MCF 10A (cell line): ENCODE results near the gene FAM156B. TPM values are rescaled to one million over a fixed set of nuclear protein-coding genes. Genes with fewer than 3 reads are reported as not detected.
"Not testable (repeated sequence)": the region's sequence is repeated elsewhere in the genome, so short reads cannot be mapped to it uniquely, and the experiment has no call there.

Source experiments
- BruUV-seq: library from RNA; stranded (reverse); fragments of 400-500 nt; replicated peaks from 2 replicates; lab custom pipeline; 2021; lab: Mats Ljungman, UMichigan
- CTCF ChIA-PET: fragments of 300-600 bp; sonication (Branson Sonifier 250); formaldehyde crosslinking; extraction: SDS; loops from one replicate; lab custom pipeline; 2021; ENCODE audit warnings: antibody characterized with exemption, inconsistent platforms; lab: Yijun Ruan, JAX
- POLR2A ChIA-PET: fragments of 300-600, 350-650 bp; sonication (Branson Sonifier 250); formaldehyde crosslinking; extraction: SDS; loops from one replicate; lab custom pipeline; 2020; ENCODE audit warnings: antibody characterized with exemption, inconsistent platforms; lab: Yijun Ruan, JAX
- DNase-seq: peaks from one replicate; pipeline ENCODE4 v3.0.0-alpha.2; 2018; ENCODE audit not compliant: unreplicated experiment
- H3K27ac Mint-ChIP-seq: one replicate; pipeline ENCODE4 v1.8.0; 2022; ENCODE audit warnings: mild to moderate bottlenecking, low read depth, mixed read lengths; ENCODE audit not compliant: unreplicated experiment
- H3K27me3 Mint-ChIP-seq: one replicate; pipeline ENCODE4 v1.8.0; 2022; ENCODE audit warnings: mixed read lengths; ENCODE audit not compliant: insufficient read depth, unreplicated experiment
- H3K36me3 Mint-ChIP-seq: one replicate; pipeline ENCODE4 v1.8.0; 2022; ENCODE audit warnings: mild to moderate bottlenecking, moderate library complexity, mixed read lengths; ENCODE audit not compliant: insufficient read depth, unreplicated experiment
- H3K4me1 Mint-ChIP-seq: one replicate; pipeline ENCODE4 v1.8.0; 2022; ENCODE audit warnings: mixed read lengths; ENCODE audit not compliant: insufficient read depth, unreplicated experiment
- H3K4me3 Mint-ChIP-seq: one replicate; pipeline ENCODE4 v1.8.0; 2022; ENCODE audit warnings: mild to moderate bottlenecking, moderate library complexity, mixed read lengths; ENCODE audit not compliant: unreplicated experiment
- H3K9me3 Mint-ChIP-seq: one replicate; pipeline ENCODE4 v1.8.0; 2022; ENCODE audit warnings: mixed read lengths; ENCODE audit not compliant: unreplicated experiment
- intact Hi-C: fragments of 100-400 bp; cut with micrococcal nuclease; formaldehyde crosslinking; loops from 2 replicates; pipeline ENCODE4 v1.14.1; 2022
- total RNA-seq: library from RNA; stranded (reverse); gene quantifications from 2 replicates; pipeline ENCODE4 v1.2.3, GENCODE V29; 2022
- TF ChIP-seq, protein P1 (sequence below): fragments of 200-600 bp; IDR thresholded peaks from one replicate; pipeline ENCODE4 v1.8.0; 2022; ENCODE audit warnings: antibody characterized with exemption, mild to moderate bottlenecking; ENCODE audit not compliant: unreplicated experiment

FAM156B gene
- total RNA-seq, 1 experiment from 2014 or later: 13.3 TPM

DNA sequence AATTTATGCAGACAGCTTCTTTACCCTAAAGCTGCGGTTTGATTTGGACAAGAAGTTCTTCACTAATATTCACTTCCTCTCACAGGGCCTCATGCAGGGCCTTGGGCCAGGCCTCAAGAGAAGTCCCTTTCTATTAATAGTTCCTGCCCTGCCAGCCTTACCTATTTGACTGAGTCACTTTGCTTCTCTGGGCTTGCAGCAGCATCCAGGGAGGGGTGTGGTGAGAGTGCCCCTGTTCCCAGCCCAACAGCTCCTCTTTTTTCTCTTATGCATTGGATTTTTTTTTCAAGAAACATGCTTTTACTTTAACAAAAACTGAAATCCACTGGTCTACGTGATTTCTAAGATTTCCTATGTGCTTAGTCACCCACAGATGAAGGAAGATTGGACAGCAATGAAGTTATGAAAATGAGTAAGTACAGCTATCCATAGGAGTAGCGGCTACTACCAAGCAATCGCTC, 26.7 kb downstream of the FAM156B start:
- TF ChIP-seq, protein P1, sequence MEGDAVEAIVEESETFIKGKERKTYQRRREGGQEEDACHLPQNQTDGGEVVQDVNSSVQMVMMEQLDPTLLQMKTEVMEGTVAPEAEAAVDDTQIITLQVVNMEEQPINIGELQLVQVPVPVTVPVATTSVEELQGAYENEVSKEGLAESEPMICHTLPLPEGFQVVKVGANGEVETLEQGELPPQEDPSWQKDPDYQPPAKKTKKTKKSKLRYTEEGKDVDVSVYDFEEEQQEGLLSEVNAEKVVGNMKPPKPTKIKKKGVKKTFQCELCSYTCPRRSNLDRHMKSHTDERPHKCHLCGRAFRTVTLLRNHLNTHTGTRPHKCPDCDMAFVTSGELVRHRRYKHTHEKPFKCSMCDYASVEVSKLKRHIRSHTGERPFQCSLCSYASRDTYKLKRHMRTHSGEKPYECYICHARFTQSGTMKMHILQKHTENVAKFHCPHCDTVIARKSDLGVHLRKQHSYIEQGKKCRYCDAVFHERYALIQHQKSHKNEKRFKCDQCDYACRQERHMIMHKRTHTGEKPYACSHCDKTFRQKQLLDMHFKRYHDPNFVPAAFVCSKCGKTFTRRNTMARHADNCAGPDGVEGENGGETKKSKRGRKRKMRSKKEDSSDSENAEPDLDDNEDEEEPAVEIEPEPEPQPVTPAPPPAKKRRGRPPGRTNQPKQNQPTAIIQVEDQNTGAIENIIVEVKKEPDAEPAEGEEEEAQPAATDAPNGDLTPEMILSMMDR: no peak
- Mint-ChIP-seq H3K4me3 (no peak overlapping the region), H3K27me3 (peaks cover 23% of the 10 kb centered on the region), H3K9me3 (no peaks in the 10 kb centered on the region), H3K36me3 (peaks cover 11% of the 10 kb centered on the region), H3K27ac (peak overlapping the region; percentile 71), H3K4me1 (peaks cover 5% of the 10 kb centered on the region)
- intact Hi-C loops: no loop called here
- CTCF ChIA-PET: interaction anchor here (1.2 kb wide), 1 partner anchor 11 kb away, joined by 3 read pairs; no protein-coding TSS in a partner anchor
- BruUV-seq: no TSS peak
- POLR2A ChIA-PET: interaction anchor here (0.6 to 1.6 kb wide), 3 partner anchors 10 to 150 kb away, joined by 3 to 7 read pairs (median 3); no protein-coding TSS in a partner anchor
- DNase-seq: peak; percentile 54

DNA sequence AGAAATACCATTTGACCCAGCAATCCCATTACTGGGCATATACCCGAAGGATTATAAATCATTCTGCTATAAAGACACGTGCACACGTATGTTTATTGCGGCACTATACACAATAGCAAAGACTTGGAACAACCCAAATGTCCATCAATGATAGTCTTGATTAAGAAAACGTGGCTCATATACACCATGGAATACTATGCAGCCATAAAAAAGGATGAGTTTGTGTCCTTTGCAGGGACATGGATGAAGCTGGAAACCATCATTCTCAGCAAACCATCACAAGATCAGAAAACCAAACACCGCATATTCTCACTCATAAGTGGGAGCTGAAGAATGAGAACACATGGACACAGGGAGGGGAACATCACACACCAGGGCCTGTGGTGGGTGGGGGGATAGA, 33.1 kb downstream of the FAM156B start:
- BruUV-seq, CTCF ChIA-PET, H3K9me3 Mint-ChIP-seq, H3K36me3 Mint-ChIP-seq, H3K4me1 Mint-ChIP-seq, intact Hi-C loops, POLR2A ChIA-PET, DNase-seq, H3K27ac Mint-ChIP-seq, H3K4me3 Mint-ChIP-seq: not testable (repeated sequence)
- peaks cover 29% of the 10 kb centered on the region for H3K27me3 Mint-ChIP-seq

DNA sequence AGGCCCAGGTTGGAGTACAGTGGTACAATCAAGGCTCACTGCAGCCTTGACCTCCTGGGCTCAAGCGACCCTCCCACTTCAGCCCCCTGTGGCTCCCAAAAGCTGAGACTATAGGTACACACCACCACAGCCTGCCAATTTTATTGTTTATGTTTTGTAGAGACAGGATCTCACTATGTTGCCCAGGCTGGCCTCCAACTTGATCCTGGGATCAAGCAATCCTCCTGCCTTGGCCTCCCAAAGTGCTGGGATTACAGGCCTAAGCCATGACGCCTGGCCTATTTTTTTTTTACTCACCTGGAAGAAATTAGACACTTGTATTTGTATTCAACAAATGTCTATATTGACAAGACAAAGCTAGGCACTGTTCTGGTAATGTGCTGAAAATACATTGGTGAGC, 36.1 kb downstream of the FAM156B start:
- ChIA-PET CTCF (interaction anchor here (0.7 kb wide), 2 partner anchors 11 to 140 kb away, joined by 3 to 4 read pairs; no protein-coding TSS in a partner anchor), POLR2A (interaction anchor here (1.2 kb wide), 1 partner anchor 10 kb away, joined by 3 read pairs; no protein-coding TSS in a partner anchor)
- H3K4me1 Mint-ChIP-seq: no peaks in the 10 kb centered on the region
- no TSS peak for BruUV-seq
- DNase-seq: no peak
- H3K27me3 Mint-ChIP-seq: peaks cover 12% of the 10 kb centered on the region
- no peak overlapping the region for H3K27ac Mint-ChIP-seq
- TF ChIP-seq, protein P1: no peak
- intact Hi-C loops: no loop called here
- no peaks in the 10 kb centered on the region for H3K9me3 Mint-ChIP-seq
- H3K4me3 Mint-ChIP-seq: no peak overlapping the region
- peaks cover 7% of the 10 kb centered on the region for H3K36me3 Mint-ChIP-seq

DNA sequence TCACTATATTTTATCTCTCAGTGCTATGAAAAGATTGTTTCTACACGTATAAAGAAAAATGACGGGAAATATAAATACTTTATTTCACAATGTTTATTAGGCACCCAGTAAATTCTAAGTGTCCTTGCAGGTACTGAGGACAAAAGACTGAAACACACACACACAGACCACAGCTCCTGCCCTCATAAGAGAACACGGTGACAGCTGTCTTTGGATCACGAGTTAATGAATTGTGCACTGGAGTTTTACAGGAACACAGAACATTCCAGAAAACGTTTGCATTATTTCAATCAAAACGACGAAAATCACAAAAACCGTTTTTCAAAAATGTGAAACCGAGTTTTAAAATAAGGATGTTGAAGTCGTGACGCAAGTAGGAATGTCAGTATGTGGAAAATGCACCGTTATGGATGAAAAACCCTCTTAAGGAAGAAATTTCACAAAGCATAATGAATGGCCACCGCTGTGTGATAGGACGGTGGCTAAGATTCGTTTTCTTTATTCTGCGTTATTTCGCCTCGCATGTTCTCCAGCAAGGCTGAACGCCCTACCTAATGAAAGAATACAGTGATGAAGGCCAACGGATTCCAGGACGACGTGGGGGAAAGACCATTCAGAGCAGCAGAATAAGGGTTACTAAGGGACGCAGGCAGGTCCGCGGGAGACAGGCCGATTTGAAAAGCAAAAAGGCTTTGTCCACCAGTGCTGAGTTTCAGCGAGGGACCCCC, 37.0 kb downstream of the FAM156B start:
- Mint-ChIP-seq H3K9me3 (no peaks in the 10 kb centered on the region), H3K4me1 (no peaks in the 10 kb centered on the region), H3K36me3 (peaks cover 7% of the 10 kb centered on the region), H3K27me3 (peaks cover 3% of the 10 kb centered on the region), H3K4me3 (peak overlapping the region; percentile 87), H3K27ac (peak overlapping the region; percentile 99)
- BruUV-seq: no TSS peak
- TF ChIP-seq, protein P1: no peak
- ChIA-PET POLR2A (interaction anchor here (0.7 to 1.2 kb wide), 3 partner anchors 11 to 50 kb away, joined by 3 to 4 read pairs (median 3); no protein-coding TSS in a partner anchor), CTCF (interaction anchor here (0.7 to 0.8 kb wide), 2 partner anchors 12 to 1781 kb away, joined by 3 to 4 read pairs; no protein-coding TSS in a partner anchor)
- no peak for DNase-seq
- intact Hi-C loops: no loop called here
